Stimulated activated CD4-positive, alpha-beta T cell treated with anti-CD3 and anti-CD28 coated beads, Interleukin-1b, Interleukin-23, amount 100 ng/mL, for 48 hours (primary cell): ENCODE measurements around the gene GATA5.

Source experiments
- DNase-seq: peaks from one replicate; pipeline ENCODE4 v3.0.0-alpha.2; 2020

Gene GATA5

DNA sequence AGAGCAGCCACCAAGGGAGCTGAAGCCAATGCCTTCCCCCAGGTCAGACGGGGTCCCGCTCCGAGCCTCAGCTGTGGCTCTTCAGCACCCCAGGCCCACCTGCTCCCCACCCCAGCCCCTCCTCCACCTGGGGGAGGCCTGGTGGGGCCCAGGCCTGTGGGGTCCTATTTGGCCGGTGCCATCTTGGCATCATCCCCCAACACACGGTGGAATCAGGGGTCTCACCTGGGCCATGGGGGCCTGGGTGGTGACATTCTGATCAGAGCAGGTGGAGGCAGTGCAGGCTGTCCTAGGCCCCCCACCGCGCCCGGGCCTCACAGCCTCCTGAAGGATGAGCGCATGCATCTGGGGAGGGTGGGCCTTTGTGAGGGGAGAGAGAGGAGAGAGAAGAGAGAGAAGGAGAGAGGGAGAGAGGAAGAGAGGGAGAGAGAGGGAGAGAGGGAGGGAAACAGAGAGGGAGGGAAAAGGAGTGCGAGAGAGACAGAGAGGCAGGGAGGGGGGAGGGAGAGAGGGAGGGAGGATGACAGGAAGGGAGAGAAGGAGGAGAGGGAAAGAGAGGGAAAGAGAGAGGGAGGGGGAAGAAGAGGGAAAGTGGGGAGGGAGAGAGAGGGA, 24.5 kb downstream of the GATA5 start:
- no peak for DNase-seq

DNA sequence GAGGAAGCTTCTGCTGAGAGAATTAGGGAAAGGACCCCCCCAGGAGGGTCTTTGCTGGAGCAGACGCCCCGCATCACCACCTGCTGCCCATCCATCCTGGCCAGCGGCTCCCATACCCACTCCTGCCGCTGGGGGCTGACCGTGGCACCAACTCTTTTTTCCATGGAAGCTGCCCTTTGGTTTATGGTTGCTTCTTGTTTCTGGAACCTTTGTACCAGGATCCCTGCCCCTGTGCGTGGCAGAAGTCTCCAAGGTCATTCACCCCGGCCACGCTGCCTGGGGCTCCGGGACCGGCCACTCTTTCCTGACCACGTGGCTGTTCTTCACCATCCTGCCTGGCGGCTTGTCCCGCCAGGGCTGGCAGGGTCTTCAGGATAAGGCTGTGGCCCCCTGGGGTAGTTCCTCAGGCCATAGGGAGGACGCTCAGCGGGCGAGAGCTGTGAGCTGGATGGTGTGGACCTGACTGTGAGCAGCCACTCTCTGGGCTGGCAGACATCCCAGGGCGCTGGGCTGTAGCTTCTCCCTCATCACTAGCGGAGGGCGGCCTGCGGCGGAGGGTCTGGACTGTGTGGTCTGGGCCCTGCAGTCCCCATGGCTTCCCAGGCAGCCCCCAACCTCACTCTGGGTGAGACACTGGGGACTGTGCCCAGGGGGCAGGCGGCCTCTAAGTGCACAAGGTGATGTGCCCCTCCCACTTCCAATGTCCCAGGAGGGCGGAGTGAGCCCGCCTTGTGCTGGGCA, 25.7 kb downstream of the GATA5 start:
- no peak for DNase-seq

DNA sequence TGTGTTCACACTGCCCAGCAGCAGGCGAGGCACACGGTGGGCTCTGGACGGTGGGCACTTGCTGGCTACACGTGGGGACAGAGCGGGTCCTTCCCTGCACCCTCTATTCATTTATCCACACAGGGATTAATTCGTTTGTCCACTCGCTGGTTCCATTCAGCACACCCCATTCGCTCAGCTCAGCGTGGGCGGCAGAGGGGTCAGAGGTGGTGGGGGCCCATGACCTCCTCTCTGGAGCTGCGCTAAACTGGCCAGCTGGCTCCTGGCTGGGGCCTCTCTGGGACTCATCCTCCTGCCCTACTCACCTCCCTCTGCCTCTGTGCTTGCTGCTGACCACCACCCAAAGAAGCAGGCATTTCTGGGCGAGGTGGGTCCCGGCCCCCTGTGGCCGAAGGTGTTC, 27.0 kb downstream of the GATA5 start:
- no peak for DNase-seq

DNA sequence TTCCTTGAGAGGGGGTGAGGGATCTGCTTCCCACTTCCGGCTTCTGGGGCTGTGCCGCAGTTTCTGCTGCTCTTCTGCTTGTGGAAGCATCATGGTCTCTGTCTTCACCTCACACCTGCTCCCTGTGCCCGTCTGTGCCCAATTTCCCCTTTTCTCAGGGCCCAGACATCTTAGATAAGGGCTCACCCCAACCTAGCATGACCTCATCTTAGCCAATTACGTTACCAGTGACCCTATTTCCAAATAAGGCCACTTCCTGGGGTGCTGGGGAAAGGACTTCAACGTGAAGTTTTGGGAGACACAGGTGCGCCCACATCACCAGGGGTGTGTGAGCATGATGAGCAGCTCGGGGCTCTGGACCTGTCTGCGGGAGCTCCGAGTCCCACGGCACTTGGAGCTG, 27.8 kb downstream of the GATA5 start:
- DNase-seq: no peak

GRCh38 chr20:62446888-62447869, 28.6 kb downstream of the GATA5 start:
- DNase-seq: no peak

- no peak for DNase-seq
Observed at GRCh38 chr20:62446481-62446880, 29.3 kb downstream of the GATA5 start.

- DNase-seq: no peak
Observed at GRCh38 chr20:62445553-62446340, 30.0 kb downstream of the GATA5 start.

DNA sequence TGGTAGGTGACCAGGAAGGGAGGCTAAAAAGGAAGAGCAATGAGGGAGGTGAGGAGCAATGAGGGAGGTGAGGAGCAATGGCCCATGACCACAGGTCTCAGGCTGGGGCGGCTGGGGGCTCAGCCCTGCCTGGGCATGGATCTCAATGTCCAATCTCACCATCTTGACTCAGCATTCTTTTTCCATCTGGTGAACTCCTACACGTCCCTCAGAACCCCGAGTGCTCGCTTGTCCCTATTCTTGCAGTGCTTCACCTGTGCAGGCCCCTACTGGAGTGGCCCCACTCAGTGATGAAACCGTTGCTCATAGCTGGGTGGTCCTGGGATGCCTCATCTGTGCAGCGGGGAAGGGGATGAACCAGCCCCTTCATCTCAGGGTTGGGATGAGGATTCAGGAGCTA, 31.5 kb downstream of the GATA5 start:
- no peak for DNase-seq

GRCh38 chr20:62441987-62442539, 33.7 kb downstream of the GATA5 start:
- no peak for DNase-seq

GRCh38 chr20:62439218-62439617, 36.6 kb downstream of the GATA5 start:
- DNase-seq: no peak

DNA sequence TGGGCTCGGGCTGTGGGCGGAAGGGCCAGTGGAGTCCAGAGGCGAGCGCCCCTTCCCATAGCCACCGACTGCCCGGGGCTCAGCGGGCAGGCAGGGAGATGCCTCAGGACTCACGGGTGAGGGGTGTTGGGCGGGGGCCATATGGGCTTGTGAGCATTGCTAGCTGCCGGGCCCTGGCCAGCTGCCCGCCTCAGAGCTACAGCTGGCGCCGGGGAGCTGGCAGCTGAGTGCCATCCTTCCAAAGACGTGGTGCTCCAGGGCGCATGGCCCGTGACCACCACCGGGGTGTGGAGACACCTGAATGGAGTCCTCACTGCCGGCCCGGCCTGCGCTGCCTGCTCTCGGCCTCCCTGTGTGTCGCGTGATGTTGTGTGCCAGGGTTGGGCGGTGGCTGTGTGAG, 37.9 kb downstream of the GATA5 start:
- DNase-seq: no peak

DNA sequence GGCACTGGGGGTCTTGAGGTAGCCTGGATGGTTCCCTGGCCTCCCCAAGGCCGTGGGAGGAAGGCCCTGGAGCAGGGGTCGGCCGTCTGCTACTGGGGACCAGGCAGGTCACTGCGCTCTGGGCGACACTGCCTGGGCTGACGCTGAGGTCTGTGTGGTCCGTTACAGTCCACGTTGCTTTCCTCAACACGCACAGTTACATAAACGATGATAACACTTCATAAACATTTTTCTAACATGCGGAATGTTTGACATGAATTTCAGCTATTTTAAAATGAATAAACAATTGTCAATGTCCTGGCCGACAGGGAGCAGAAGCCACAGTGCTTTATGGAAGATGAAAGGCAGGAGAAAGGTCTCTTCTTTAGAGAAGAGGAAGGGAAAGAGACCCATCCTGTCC, 38.3 kb downstream of the GATA5 start:
- DNase-seq: no peak

GRCh38 chr20:62436692-62437091, 39.1 kb downstream of the GATA5 start:
- DNase-seq: no peak

DNA sequence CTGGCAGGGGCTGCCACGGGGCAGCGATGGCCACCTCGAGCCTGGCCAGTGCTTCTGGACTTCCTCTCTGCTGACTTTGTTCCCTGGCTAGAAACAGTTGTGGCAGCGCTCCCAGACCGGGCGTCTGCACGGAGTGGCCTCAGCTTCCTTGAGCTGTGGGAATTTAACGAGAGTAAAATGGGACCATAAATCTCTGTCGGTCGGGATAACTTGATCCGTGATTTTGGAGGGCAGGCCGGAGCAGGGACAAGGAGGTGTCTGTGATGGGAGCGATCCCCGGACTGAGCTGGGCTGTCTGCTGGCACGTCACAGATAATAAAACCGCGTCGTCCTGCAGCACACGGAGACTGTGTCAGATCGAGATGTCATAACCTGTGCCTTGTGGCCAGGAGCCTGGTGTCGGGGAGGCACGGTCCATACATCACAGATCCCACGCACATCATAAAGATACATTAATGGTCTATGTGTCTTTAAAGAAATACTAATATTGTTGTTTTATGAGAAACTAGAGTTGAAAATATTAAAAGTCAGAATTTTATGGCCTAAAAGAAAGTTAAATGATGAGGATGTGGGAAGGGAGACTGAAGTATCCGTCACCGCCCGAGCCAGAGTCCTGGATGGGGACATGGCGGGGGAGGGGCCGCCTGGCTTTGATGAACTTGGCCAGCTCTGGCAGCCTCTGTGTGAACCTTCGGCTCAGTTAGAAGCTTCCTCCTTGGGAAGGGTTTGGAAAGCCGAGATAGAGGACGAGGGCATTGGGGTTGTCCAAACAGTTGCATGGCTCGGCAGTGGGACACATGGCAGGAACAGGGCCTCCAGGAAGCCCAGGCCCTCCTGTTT, 41.9 kb downstream of the GATA5 start:
- no peak for DNase-seq

DNA sequence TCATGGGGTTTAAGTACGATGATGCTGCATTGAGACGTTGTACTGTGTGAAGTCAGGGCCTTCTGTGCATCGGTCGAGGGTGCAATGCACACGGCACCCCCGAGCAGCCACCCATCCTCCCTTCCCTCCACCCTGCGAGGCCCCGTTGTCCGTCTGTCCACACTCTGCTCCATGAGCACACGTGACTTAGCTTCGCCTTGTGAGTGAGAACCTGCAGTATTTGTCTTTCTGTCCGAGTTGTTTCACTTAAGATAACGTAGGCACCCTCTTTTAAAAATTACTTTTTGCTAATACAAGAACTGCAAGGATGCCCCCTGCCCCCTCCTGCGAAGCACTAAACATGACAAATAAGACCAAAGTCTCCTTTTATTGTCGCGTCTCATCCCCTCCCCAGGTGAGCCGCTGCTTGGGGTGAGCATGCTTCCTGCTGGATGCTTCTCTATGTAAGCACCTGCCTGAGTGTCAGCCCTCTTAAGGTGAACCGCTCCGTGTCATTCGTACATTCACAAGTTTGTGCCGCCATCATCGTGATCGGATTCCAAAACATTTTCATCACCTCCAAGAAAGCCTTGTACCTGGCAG, 44.8 kb downstream of the GATA5 start:
- DNase-seq: no peak

DNA sequence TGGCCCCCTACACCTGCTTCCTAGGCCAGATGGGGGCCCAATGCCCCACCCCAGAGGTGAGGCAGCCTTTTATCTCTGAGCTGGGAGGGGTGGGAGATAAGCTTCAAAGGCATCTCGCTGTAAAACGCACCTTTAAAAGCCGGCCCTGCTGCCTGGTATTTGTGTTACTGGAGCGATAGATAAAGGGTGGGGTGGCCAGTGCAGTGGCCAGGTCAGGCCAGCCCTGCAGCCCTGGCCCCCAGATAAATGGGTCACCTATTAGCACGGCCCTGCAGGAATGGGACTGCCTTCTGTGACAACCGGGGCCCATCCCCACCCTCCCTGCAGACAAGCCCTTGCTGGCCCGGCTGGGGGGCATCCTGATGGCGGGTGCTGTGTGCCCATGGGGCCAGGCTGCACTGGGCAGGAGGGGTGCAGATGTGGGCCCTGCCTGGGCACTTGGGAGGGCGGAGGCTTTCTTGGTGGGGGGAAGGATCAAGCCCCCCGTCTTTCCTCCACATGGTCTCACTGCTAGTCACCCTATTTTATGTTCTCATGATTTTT, 45.4 kb downstream of the GATA5 start:
- no peak for DNase-seq

DNA sequence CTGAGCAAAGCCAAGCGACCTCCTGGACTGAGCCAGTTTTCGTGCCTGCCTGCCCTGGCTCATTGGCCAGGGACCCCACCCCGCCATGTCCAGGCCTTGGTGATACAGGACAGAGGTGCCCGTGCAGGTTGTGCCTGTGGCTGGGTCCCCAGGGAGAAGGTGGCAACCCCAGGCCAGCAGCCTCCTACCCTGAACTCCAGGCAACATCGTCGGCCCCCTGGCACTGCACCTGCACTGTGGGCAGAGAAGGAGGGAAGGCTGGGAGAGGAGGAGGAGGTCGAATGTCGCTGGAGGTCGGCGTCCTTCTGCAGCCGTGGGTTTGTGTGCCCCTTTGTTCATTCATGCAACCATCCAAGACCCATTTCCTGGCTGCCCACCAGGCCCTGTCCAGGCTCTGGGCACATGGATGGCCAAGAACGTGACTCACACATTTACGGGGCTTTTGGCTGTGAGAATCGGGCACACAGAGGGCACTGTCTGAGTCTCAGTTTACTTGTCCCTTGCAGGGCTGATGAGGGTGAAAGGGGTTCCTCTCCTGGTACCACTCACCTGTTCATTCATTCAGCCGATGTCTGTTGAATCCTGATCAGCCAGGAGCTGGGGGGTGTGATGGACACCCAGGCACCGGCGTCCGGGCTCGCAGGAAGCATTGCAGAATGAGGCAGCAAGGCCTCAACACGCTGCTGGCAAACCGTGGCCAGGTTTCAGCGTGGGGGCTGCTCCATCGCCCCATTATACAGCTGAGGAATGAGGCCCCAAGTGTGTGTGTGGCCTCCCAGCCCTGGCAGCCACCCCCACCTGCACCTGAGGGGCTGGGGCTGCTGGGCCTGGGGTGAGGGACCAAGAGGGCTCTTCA, 46.1 kb downstream of the GATA5 start:
- no peak for DNase-seq

- no peak for DNase-seq
Observed at GRCh38 chr20:62428396-62429295, 47.1 kb downstream of the GATA5 start.

- no peak for DNase-seq
Observed at GRCh38 chr20:62428002-62428372, 47.8 kb downstream of the GATA5 start.
